DOHH2 (cell line): ENCODE data around the gene PADI1.

Experiments
- H3F3A ChIP-seq: fragments of 200-600 bp; sonication (generic), shearing (Covaris generic); 2 replicates; pipeline ENCODE4 v1.6.0; 2016; ENCODE audit warnings: antibody characterized with exemption, mild to moderate bottlenecking; ENCODE audit not compliant: control insufficient read depth, insufficient read depth
- H3K27ac ChIP-seq: fragments of 200-600 bp; sonication (generic); 2 replicates; pipeline ENCODE4 v1.5.1; 2014; ENCODE audit warnings: low read depth, mild to moderate bottlenecking, low read length, moderate library complexity
- H3K27me3 ChIP-seq: fragments of 200-600 bp; sonication (generic); 2 replicates; pipeline ENCODE4 v1.6.1; 2014; ENCODE audit warnings: mild to moderate bottlenecking, low read length, mixed read lengths; ENCODE audit not compliant: control insufficient read depth
- H3K36me3 ChIP-seq: fragments of 200-600 bp; sonication (generic); 2 replicates; pipeline ENCODE4 v1.6.1; 2014; ENCODE audit warnings: mild to moderate bottlenecking, low read length, moderate library complexity, mixed read lengths; ENCODE audit not compliant: control insufficient read depth
- H3K4me1 ChIP-seq: fragments of 200-600 bp; sonication (generic); 2 replicates; pipeline ENCODE4 v1.6.1; 2014; ENCODE audit warnings: mild to moderate bottlenecking, low read length, mixed read lengths; ENCODE audit not compliant: control insufficient read depth
- H3K4me2 ChIP-seq: fragments of 200-600 bp; sonication (generic); 2 replicates; pipeline ENCODE4 v1.6.0; 2014; ENCODE audit warnings: mild to moderate bottlenecking, low read length, moderate library complexity
- H3K4me3 ChIP-seq: fragments of 200-600 bp; sonication (generic); 2 replicates; pipeline ENCODE4 v1.5.1; 2014; ENCODE audit warnings: mild to moderate bottlenecking, low read length, mixed read lengths
- H3K79me2 ChIP-seq: fragments of 200-600 bp; sonication (generic); 2 replicates; pipeline ENCODE4 v1.6.1; 2014; ENCODE audit warnings: mild to moderate bottlenecking, low read length, mixed read lengths; ENCODE audit not compliant: control insufficient read depth
- H3K9me2 ChIP-seq: fragments of 200-600 bp; sonication (generic); replicated peaks from 2 replicates; pipeline ENCODE4 v1.6.1; 2014; ENCODE audit warnings: mild to moderate bottlenecking, low read length, mixed read lengths; ENCODE audit not compliant: control insufficient read depth
- H3K9me3 ChIP-seq: fragments of 200-600 bp; sonication (generic); 2 replicates; pipeline ENCODE4 v1.6.1; 2014; ENCODE audit warnings: antibody characterized with exemption, low read length, mixed read lengths; ENCODE audit not compliant: control insufficient read depth, insufficient read depth
- H4K20me1 ChIP-seq: fragments of 200-600 bp; sonication (generic); 2 replicates; pipeline ENCODE4 v1.6.0; 2014; ENCODE audit warnings: low read depth, mild to moderate bottlenecking, antibody characterized with exemption, low read length, moderate library complexity; ENCODE audit not compliant: control insufficient read depth, insufficient read depth
- CTCF ChIP-seq: fragments of 200-600 bp; sonication (generic); IDR thresholded peaks from one replicate; pipeline ENCODE4 v1.5.1; 2014; ENCODE audit warnings: antibody characterized with exemption, mild to moderate bottlenecking, low read depth, low read length; ENCODE audit not compliant: poor library complexity, severe bottlenecking
- EZH2phosphoT487 ChIP-seq: fragments of 200-600 bp; sonication (generic); IDR thresholded peaks from 2 replicates; pipeline ENCODE4 v1.6.1; 2017; ENCODE audit warnings: borderline replicate concordance, mild to moderate bottlenecking, antibody characterized with exemption, low read length, moderate library complexity, mixed read lengths

The PADI1 gene

DNA sequence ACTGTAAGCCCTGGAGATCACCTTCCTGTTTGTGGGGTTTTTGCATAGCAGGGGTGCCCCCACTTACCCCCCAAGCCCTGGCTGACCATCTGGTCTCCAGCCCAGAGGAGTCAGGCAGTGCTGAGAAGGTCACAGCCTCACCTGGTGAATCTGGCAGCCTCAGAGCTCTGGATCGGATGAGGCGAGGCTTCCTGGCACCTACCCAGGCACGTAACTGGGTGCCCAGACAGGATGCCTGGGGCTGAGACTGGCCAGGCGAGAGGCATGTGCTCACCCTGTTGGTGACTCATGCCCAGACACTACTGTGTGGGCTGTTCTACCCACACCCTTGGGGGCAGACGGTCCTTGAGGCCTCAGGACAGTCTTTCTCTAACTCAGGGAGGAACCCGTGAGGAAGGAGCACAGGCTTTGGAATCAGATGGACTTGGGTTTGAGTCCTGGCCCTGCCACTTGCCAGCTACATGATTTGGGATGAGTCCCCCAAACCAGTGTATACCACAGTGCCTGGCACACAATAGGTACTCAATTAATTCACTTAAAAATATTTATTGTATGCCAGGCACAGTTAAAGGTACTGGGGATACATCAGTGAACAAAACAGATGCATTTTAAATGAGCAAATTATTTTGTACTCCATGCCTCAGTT, 28.9 kb downstream of the PADI1 start:
- no peak for TF ChIP-seq EZH2phosphoT487
- TF ChIP-seq CTCF: no peak
- no peaks in the 10 kb centered on the region for H3K9me3 ChIP-seq
- H3K27me3 ChIP-seq: peaks cover 9% of the 10 kb centered on the region; the same call in 1 of the 2 replicates
- H4K20me1 ChIP-seq: peaks cover 4% of the 10 kb centered on the region; the same call in 1 of the 2 replicates
- no peaks in the 10 kb centered on the region for H3K79me2 ChIP-seq
- no peaks in the 10 kb centered on the region for H3F3A ChIP-seq
- H3K36me3 ChIP-seq: no peaks in the 10 kb centered on the region
- H3K4me1 ChIP-seq: peaks cover 7% of the 10 kb centered on the region
- H3K4me3 ChIP-seq: no peak overlapping the region
- H3K27ac ChIP-seq: no peak overlapping the region
- no peak overlapping the region for H3K4me2 ChIP-seq
- H3K9me2 ChIP-seq: no peaks in the 10 kb centered on the region

GRCh38 chr1:17234405-17234804, 29.5 kb downstream of the PADI1 start:
- Histone ChIP-seq H3K27ac (no peak overlapping the region), H3K79me2 (no peaks in the 10 kb centered on the region)

GRCh38 chr1:17235135-17235885, 30.4 kb downstream of the PADI1 start:
- H3K9me2 ChIP-seq: no peaks in the 10 kb centered on the region
- peaks cover 7% of the 10 kb centered on the region for H3K4me1 ChIP-seq
- H3K79me2 ChIP-seq: no peaks in the 10 kb centered on the region
- TF ChIP-seq CTCF (no peak), EZH2phosphoT487 (no peak)
- H4K20me1 ChIP-seq: peaks cover 4% of the 10 kb centered on the region; the same call in 1 of the 2 replicates
- no peak overlapping the region for H3K27ac ChIP-seq
- H3K4me2 ChIP-seq: no peak overlapping the region
- H3K4me3 ChIP-seq: no peak overlapping the region
- H3K27me3 ChIP-seq: peaks cover 9% of the 10 kb centered on the region; the same call in 1 of the 2 replicates
- H3K36me3 ChIP-seq: no peaks in the 10 kb centered on the region
- no peaks in the 10 kb centered on the region for H3K9me3 ChIP-seq
- H3F3A ChIP-seq: no peaks in the 10 kb centered on the region

More at GRCh38 chr1:17234405-17234804, 29.5 kb downstream of the PADI1 start:
- TF ChIP-seq CTCF (no peak), EZH2phosphoT487 (no peak)
- Histone ChIP-seq H3K36me3 (no peaks in the 10 kb centered on the region), H3K9me2 (no peaks in the 10 kb centered on the region), H3K27me3 (peaks cover 9% of the 10 kb centered on the region; the same call in 1 of the 2 replicates), H3K4me3 (no peak overlapping the region), H3F3A (no peaks in the 10 kb centered on the region), H3K9me3 (no peaks in the 10 kb centered on the region), H3K4me2 (no peak overlapping the region), H4K20me1 (peaks cover 4% of the 10 kb centered on the region; the same call in 1 of the 2 replicates), H3K4me1 (peaks cover 7% of the 10 kb centered on the region)
